Subcutaneous adipose tissue (tissue), 4 donors: Measurements from ENCODE around the gene ELOVL6. TPM values are rescaled to one million over a fixed set of nuclear protein-coding genes. Genes with fewer than 3 reads are reported as not detected.

Experiments
- CTCF ChIP-seq: fragments of 450-650 bp; IDR thresholded peaks from one replicate; pipeline ENCODE4 v1.5.1; 2016; ENCODE audit warnings: low read depth, mild to moderate bottlenecking, control low read depth, antibody characterized with exemption, moderate library complexity
- total RNA-seq, 4 donors: library from RNA; depleted of rRNA; stranded (reverse); fragments of >200 nt; gene quantifications; one replicate each; pipeline ENCODE4 v1.1.0, GENCODE V29; 2016

ELOVL6 gene
- total RNA-seq, 4 donors from 2014 or later = 1.8 to 10.7 (median 2.7) TPM

GRCh38 chr4:110119880-110120279 is 78.5 kb downstream of the ELOVL6 start:
- no peak for TF ChIP-seq CTCF

- TF ChIP-seq CTCF = no peak
These were observed 79.1 kb downstream of the ELOVL6 start for GRCh38 chr4:110119337-110119736.

- no peak for TF ChIP-seq CTCF
These were observed 86.4 kb downstream of the ELOVL6 start for GRCh38 chr4:110112056-110112455.

GRCh38 chr4:110109455-110109854 is 89.0 kb downstream of the ELOVL6 start:
- no peak for TF ChIP-seq CTCF

GRCh38 chr4:110108960-110109359 is 89.5 kb downstream of the ELOVL6 start:
- TF ChIP-seq CTCF = no peak

- no peak for TF ChIP-seq CTCF
These were observed 90.0 kb downstream of the ELOVL6 start for GRCh38 chr4:110108422-110108821.

- TF ChIP-seq CTCF = no peak
These were observed 90.5 kb downstream of the ELOVL6 start for GRCh38 chr4:110107866-110108265.
